Measurements from ENCODE around the gene UBA1.

Gene UBA1

DNA sequence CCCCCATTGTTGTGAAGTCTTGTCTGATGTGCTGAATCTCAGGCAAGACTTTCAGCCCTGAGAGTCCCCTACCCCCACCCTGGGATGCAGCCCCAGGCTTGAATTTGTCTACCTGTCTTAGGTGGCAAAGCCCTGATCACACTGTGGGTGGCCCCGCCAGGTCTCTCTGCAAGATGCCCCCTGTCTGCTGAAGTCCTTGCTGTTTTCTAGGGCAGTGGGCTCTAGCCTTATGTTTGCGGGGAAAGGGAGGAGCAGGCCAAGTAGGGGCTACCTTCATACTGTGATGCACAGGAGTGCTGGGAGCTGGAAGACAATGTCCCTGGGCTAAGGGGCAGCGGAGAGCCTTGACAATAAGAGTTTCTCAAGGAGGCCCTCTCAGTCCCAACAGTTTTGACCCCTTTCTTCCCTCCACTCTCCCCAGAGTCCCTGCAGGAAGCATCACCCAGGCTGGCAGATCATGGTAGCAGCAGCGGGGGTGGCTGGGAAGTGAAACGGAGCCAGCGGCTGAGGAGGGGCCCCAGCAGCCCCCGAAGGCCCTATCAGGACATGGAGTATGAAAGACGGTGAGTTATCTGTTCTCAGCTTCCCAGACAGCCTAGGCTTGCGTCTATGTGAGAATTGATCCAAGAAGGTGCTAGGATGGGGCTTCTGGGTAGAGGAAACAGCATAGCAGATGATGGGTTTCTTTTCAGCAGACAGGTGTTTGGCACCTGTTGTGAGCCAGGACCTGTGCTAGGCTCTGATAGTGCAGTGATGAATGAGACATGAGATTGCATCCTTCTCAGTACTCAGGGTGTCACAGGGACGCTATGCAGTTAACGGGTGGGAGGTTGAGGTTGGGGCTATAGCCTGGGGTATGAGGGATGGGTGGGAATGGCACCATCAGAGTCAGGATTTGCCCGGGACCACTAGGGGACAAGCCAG, 46.4 kb upstream of the UBA1 start:
- TF ChIP-seq, protein P1, sequence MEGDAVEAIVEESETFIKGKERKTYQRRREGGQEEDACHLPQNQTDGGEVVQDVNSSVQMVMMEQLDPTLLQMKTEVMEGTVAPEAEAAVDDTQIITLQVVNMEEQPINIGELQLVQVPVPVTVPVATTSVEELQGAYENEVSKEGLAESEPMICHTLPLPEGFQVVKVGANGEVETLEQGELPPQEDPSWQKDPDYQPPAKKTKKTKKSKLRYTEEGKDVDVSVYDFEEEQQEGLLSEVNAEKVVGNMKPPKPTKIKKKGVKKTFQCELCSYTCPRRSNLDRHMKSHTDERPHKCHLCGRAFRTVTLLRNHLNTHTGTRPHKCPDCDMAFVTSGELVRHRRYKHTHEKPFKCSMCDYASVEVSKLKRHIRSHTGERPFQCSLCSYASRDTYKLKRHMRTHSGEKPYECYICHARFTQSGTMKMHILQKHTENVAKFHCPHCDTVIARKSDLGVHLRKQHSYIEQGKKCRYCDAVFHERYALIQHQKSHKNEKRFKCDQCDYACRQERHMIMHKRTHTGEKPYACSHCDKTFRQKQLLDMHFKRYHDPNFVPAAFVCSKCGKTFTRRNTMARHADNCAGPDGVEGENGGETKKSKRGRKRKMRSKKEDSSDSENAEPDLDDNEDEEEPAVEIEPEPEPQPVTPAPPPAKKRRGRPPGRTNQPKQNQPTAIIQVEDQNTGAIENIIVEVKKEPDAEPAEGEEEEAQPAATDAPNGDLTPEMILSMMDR (IDR thresholded peaks at IDR 0.05; ENCODE audit: insufficient read depth, low read depth, low read length, missing control alignments), result no peak
- DNase-seq (ENCODE audit: low read depth), result no peak
- peak overlapping the region; percentile 76 for H3K4me3 ChIP-seq (ENCODE audit: low read length)

DNA sequence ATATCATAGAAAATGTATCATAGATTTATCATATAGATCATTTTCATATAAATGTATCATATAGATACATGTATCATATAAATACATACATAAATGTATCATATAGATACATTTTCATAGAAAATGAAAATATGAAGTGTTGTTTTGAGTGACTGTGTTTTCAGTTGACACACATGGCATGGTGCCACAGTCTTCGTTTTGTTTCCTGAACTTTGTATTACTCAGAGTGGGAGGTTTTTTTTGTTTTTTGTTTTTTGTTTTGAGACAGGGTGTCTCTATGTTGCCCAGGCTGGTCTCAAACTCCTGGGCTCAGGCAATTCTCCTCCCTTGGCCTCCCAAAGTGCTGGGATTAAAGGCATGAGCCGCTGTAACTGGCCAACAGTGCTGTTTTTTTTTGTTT, 44.7 kb upstream of the UBA1 start:
- TF ChIP-seq, protein P1 (IDR thresholded peaks at IDR 0.05; ENCODE audit: insufficient read depth, low read depth, low read length, missing control alignments), result no peak
- peak; percentile 44 for DNase-seq (ENCODE audit: low read depth)
- H3K4me3 ChIP-seq (ENCODE audit: low read length), result no peak overlapping the region

DNA sequence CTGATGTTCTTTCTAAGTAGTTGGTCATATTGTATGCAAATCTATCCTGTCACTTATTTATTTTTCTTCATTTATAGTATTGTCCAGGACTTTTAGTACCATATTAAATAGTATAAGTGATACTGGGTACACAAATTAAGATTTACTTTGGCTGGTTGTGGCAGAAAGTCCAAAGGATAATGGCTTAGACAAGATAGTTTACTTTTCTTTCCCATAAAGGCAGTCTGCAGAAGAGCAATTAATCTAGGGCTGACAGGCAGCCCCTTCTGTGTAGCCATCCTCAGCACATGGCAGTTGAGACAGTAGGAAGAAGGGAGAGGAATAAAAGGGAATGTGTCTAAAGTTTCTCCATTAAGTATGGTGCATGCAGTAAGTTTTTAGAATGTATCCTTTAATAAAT, 42.2 kb upstream of the UBA1 start:
- no peak for DNase-seq (ENCODE audit: low read depth)
- H3K4me3 ChIP-seq (ENCODE audit: low read length), result no peak overlapping the region
- TF ChIP-seq, protein P1 (IDR thresholded peaks at IDR 0.05; ENCODE audit: insufficient read depth, low read depth, low read length, missing control alignments), result no peak

DNA sequence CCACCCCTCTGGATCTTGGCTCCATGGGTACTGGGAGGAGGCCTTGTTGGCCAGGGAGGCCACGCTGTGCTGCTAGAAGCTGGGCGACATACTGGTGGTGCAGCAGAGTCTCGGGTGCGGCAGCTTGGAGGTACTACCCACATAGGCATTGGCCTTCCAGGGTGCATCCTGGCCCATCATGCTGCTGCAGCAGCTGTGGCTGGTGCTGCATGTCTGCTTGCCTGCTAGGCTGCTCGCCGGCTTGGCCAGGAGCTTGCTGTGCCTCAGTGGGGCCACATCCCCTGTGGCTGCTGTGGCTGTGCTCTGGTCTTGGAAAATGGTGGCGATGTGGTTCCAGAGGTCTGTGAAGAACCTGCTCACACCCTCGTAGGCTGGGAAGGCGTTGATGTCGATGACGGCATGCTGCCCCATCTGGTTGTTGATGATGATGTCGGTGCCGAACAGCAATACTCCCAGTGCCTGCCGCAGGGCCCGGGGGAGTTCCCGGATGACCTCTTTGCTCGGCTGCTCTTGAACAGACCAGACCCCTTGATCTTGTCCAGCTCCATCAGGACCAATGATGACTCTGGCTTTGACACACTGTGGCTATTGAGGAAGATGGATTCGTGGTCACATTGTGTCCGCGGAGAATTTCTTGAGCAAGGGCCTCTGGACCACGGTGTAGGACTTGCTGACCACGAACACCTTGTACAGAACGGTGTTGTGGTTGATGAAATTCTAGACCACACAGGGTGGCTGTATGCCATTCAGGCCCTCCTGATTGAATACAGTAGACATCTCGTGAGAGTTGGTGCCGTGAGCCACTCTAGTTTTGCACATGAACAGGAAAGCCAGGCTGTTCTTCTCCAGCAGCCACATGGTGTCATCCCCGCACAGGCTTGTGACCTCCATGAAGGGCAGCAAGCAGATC, 36.8 kb upstream of the UBA1 start:
- no peak overlapping the region for H3K4me3 ChIP-seq (ENCODE audit: low read length)
- TF ChIP-seq, protein P1 (IDR thresholded peaks at IDR 0.05; ENCODE audit: insufficient read depth, low read depth, low read length, missing control alignments), result no peak
- no peak for DNase-seq (ENCODE audit: low read depth)

DNA sequence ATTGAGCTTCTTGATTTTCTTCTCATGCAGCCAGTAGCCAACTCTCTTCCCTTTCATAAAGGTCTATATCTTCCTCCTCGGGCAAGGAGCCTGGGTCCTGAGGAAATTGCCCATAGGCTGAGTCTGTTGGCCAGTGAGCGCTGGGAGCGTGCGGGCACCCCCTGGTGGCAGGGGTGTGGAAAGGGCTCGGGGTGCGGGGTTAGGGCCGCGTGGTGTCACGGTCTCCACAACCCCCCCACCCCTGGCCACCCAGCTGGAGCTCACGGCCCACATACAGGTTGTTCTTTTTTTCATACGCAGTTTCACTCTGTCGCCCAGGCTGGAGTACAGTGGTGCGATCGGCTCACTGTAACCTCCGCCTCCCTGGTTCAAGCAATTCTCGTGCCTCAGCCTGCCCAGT, 35.5 kb upstream of the UBA1 start:
- TF ChIP-seq, protein P1 (IDR thresholded peaks at IDR 0.05; ENCODE audit: insufficient read depth, low read depth, low read length, missing control alignments), result no peak

DNA sequence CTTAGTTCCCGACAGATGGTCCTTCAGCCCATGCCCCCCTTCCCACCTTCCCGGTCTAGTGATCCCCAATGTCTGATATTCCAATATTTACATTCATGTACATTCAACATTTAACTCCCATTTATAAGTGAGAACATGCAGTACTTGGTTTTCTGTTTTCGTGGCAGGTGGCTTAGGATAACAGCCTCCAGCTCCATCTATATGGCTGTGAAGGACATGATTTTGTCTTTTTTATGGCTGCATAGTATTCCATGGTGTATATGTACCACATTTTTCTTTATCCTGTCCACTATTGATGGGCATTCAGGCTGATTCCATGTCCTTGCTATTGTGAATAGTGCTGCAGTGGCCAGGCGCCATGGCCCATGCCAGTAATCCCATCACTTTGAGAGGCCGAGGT, 34.8 kb upstream of the UBA1 start:
- TF ChIP-seq, protein P1 (IDR thresholded peaks at IDR 0.05; ENCODE audit: insufficient read depth, low read depth, low read length, missing control alignments), result no peak
- no peak for DNase-seq (ENCODE audit: low read depth)
- no peak overlapping the region for H3K4me3 ChIP-seq (ENCODE audit: low read length)

More for the DNA sequence above, 35.5 kb upstream of the UBA1 start:
- no peak for DNase-seq (ENCODE audit: low read depth)
- no peak overlapping the region for H3K4me3 ChIP-seq (ENCODE audit: low read length)
